ENCODE measurements around the gene ZFR2. TPM values are rescaled to one million over a fixed set of nuclear protein-coding genes. Genes with fewer than 3 reads are reported as not detected.
A peak's percentile ranks its signal among the peaks of the same experiment; 100 is the strongest.

The ZFR2 gene
- total RNA-seq, 2 donors from 2014 or later, result 10.2 TPM; not detected in 1

DNA sequence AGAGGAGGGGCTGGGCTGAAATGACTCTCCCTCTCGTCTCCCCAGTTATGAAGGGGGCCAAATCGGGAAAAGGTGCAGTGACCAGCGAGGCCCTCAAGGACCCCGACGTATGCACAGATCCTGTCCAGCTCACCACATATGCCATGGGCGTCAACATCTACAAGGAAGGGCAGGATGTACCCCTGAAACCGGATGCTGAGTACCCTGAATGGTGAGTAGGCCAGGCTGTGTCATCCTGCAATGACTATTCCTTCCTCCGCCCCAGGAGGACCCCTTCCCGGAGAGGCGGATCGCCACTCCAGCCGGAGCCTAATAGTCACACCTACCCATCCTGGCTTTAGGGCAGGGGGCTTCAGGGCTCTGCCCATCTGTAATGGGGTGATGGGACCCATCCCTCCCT, 103.7 kb downstream of the ZFR2 start:
- WGBS, result 92% methylated on average over 12 of the region's 12 CpGs

DNA sequence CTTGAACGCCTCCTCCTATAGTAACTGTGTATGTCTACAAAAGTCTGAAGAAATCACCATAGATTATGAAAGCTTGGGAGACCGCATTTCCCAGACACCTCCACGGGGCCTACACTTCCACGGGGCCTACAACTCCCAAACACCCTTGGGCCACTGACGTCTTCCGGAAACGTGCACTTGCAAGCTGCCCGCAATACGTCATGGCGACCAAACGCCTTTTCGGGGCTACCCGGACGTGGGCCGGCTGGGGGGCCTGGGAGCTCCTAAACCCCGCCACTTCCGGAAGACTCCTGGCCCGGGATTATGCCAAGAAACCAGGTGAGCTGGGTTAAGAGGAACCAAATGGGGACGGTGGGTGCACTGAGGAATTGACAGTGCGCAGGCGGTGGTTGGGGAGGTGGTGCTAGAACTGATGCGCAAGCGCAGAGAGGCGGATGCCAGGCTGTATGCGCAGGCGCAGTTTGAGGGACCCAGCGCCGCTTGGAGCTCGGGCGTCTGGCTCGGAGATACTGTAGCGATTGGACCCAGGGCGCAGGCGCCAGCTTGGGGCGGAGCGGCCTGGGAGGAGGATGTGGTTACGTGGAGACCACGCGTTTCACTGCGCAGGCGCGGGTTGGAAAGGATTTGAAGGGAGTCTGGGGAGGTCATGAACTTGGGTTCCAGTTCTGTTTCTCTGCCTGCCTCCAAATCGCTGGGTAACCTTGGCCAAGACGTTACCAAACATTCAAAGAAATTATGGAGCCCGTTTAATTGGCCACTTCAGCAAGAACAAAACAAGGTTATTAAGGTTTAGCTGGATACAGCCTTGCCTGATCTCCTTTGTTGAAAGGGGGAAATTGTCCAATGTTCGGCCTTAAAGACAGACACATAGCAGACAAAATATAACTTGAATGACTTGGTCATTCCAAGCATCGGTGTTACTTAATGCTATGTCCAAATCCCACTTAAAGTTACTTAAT, 106.1 kb downstream of the ZFR2 start, which contains the start of gene MRPL54:
TSS of gene MRPL54 (plus strand) at position 182 of the 959 bp plus-strand sequence. CDS start at position 201, 19 bp downstream.
- H3K27me3 ChIP-seq (replicated peaks; ENCODE audit: insufficient read depth), result no peaks in the 10 kb centered on the region
- DNase-seq (ENCODE audit: low spot score), result peak; percentile 99
- H3K27ac ChIP-seq, result peak within 1 kb of the TSS; percentile 96 to 99
- peak; percentile 51 for TF ChIP-seq POLR2A (IDR thresholded peaks at IDR 0.05)
- TF ChIP-seq, protein P1, sequence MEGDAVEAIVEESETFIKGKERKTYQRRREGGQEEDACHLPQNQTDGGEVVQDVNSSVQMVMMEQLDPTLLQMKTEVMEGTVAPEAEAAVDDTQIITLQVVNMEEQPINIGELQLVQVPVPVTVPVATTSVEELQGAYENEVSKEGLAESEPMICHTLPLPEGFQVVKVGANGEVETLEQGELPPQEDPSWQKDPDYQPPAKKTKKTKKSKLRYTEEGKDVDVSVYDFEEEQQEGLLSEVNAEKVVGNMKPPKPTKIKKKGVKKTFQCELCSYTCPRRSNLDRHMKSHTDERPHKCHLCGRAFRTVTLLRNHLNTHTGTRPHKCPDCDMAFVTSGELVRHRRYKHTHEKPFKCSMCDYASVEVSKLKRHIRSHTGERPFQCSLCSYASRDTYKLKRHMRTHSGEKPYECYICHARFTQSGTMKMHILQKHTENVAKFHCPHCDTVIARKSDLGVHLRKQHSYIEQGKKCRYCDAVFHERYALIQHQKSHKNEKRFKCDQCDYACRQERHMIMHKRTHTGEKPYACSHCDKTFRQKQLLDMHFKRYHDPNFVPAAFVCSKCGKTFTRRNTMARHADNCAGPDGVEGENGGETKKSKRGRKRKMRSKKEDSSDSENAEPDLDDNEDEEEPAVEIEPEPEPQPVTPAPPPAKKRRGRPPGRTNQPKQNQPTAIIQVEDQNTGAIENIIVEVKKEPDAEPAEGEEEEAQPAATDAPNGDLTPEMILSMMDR (IDR thresholded peaks at IDR 0.05), result peak in 2 of 4 experiments; percentile 27 to 28
- TF ChIP-seq POLR2AphosphoS5 (IDR thresholded peaks at IDR 0.05), result peak; percentile 96
- H3K36me3 ChIP-seq, result peaks cover 0 to 5% of the 10 kb centered on the region in 2 donors
- H3K9me3 ChIP-seq, result no peaks in the 10 kb centered on the region
- peak within 1 kb of the TSS; percentile 66 to 78 for H3K4me3 ChIP-seq
- WGBS, result 4% methylated on average over 47 of the region's 47 CpGs
- H3K4me1 ChIP-seq (replicated peaks), result peaks cover 3% of the 10 kb centered on the region
- intact Hi-C loops (cut with DNase I), result loop anchor here (5.0 kb wide), 1 partner anchor 225 kb away; the partner anchor contains the start of gene EEF2

More for the DNA sequence above, 103.7 kb downstream of the ZFR2 start:
- TF ChIP-seq, protein P1 (IDR thresholded peaks at IDR 0.05), result no peak
- TF ChIP-seq POLR2A (IDR thresholded peaks at IDR 0.05), result no peak
- intact Hi-C loops (cut with DNase I), result no loop called here
- H3K9me3 ChIP-seq, result no peaks in the 10 kb centered on the region
- no peak overlapping the region for H3K27ac ChIP-seq
- DNase-seq (ENCODE audit: low spot score), result no peak
- no peaks in the 10 kb centered on the region for H3K27me3 ChIP-seq (replicated peaks; ENCODE audit: insufficient read depth)
- no peak overlapping the region for H3K4me3 ChIP-seq
- H3K36me3 ChIP-seq, result peaks cover 0 to 7% of the 10 kb centered on the region in 2 donors
- no peaks in the 10 kb centered on the region for H3K4me1 ChIP-seq (replicated peaks)

DNA sequence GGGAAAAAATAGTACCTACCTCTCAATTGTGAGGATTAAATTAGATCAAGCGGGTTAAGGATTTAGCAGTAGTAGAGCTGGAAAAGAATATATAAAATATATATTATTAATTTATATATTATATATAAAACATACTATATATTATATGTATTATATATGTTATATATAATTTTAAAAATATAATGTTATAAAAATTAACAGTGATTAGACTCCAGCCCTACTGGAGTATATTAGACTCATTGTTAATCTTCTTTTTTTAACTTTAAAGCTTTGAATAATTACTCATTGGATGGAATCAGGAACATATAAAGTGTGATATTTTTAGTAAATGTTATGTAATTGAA, 106.7 kb downstream of the ZFR2 start:
- Histone ChIP-seq H3K9me3 (no peaks in the 10 kb centered on the region), H3K4me3 (no peak overlapping the region), H3K27me3 (replicated peaks; ENCODE audit: insufficient read depth) (no peaks in the 10 kb centered on the region), H3K4me1 (replicated peaks) (peaks cover 3% of the 10 kb centered on the region), H3K36me3 (peaks cover 0 to 4% of the 10 kb centered on the region in 2 donors), H3K27ac (peak overlapping the region; percentile 96 to 99)
- WGBS, result 52% methylated on average over 1 of the region's 1 CpG
- TF ChIP-seq POLR2A (IDR thresholded peaks at IDR 0.05) (no peak), POLR2AphosphoS5 (IDR thresholded peaks at IDR 0.05) (no peak)
- TF ChIP-seq, protein P1 (IDR thresholded peaks at IDR 0.05), result no peak
- no peak for DNase-seq (ENCODE audit: low spot score)
- intact Hi-C loops (cut with DNase I), result loop anchor here (5.0 kb wide), 1 partner anchor 225 kb away; the partner anchor contains the start of gene EEF2

DNA sequence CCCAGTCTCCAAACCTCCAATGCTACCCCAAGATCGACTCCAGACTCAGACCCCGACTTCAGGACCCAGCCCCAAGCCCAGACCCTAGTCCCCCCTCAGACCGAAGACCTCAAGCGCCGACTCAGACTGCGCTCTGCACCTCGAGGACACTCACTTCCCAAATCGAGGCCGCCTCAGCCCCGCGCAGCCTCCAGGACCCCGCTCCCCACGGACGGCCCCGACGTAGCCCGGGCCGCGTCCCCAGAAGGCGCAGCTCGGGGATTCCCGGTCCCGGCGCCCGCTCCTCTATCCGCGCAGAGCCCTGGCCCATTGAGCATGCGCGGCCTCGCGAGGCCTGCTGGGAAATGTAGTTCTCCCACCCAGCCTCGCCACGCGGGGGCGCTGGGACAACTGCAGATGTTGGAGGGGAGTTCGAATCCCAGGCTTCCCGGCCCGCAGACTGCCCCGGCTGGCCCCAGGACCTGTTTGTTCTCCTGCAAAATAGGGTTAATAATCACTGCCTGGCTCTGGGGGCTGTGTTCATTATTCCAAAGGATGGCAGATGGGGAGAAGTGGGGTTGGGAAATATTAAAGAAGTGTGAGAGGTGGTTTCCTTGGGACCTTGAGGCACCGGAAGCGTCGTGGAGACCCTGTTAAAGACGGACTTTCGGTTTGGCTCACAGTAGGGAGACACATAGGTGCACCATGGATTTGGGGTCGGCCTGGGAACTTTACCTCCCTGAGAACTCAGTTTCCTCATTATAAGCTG, 107.3 kb downstream of the ZFR2 start, which contains the start of gene APBA3:
TSS of gene APBA3 (minus strand) at position 311 of the 748 bp plus-strand sequence. CDS start 1,428 bp downstream, outside the sequence.
- 3% methylated on average over 45 of the region's 45 CpGs for WGBS
- Histone ChIP-seq H3K4me3 (peak within 1 kb of the TSS; percentile 66 to 78), H3K27ac (peak within 1 kb of the TSS; percentile 96 to 99), H3K9me3 (no peaks in the 10 kb centered on the region), H3K36me3 (peaks cover 0 to 4% of the 10 kb centered on the region in 2 donors), H3K27me3 (replicated peaks; ENCODE audit: insufficient read depth) (no peaks in the 10 kb centered on the region), H3K4me1 (replicated peaks) (peaks cover 3% of the 10 kb centered on the region)
- peak; percentile 80 for DNase-seq (ENCODE audit: low spot score)
- intact Hi-C loops (cut with DNase I), result loop anchor here (5.0 kb wide), 1 partner anchor 226 kb away; the partner anchor contains the start of gene EEF2
- TF ChIP-seq POLR2A (IDR thresholded peaks at IDR 0.05) (peak; percentile 88), POLR2AphosphoS5 (IDR thresholded peaks at IDR 0.05) (peak; percentile 96)
- TF ChIP-seq, protein P1 (IDR thresholded peaks at IDR 0.05), result peak; percentile 73 to 94 (median 84)
